HEK293 (cell line): ENCODE data around the gene CAV2.

Experiments
- CTCF ChIA-PET: fragments of 350-600 bp; formaldehyde crosslinking; extraction: SDS; loops from one replicate; lab custom pipeline; 2021; ENCODE audit warnings: antibody characterized with exemption; lab: Yijun Ruan, JAX
- POLR2A ChIA-PET: fragments of 300-600 bp; formaldehyde crosslinking; extraction: SDS; loops from one replicate; lab custom pipeline; 2020; ENCODE audit warnings: antibody characterized with exemption, inconsistent platforms; lab: Yijun Ruan, JAX
- H3K27ac ChIP-seq: fragments of 200-500 bp; sonication (Bioruptor generic); 2 replicates; pipeline ENCODE4 v1.5.1; 2014; ENCODE audit warnings: low read depth, low read length, control low read depth, inconsistent platforms; ENCODE audit errors: extremely low read depth
- H3K36me3 ChIP-seq, 2 experiments: fragments of 200-500 bp in 1 of 2; sonication (Bioruptor generic) in 1 of 2; 1 replicate in 1 of 2; 2 replicates in 1 of 2; pipeline ENCODE4 v1.5.1; 2014 to 2017; ENCODE audit warnings: inconsistent platforms in 2 of 2, low read length in 2 of 2; ENCODE audit not compliant: control insufficient read depth in 2 of 2, insufficient read depth in 1 of 2
- H3K4me1 ChIP-seq: fragments of 200-500 bp; sonication (Bioruptor generic); 2 replicates; pipeline ENCODE4 v1.5.1; 2014; ENCODE audit warnings: mild to moderate bottlenecking, low read length, inconsistent platforms; ENCODE audit not compliant: control insufficient read depth, insufficient read depth
- H3K4me3 ChIP-seq: 2 replicates; pipeline ENCODE4 v1.5.1; 2011; ENCODE audit warnings: low read depth, mild to moderate bottlenecking, control low read depth, low read length, moderate library complexity
- H3K9me3 ChIP-seq: fragments of 200-500 bp; sonication (Bioruptor generic); 2 replicates; pipeline ENCODE4 v1.5.1; 2014; ENCODE audit warnings: low read depth, low read length, inconsistent platforms; ENCODE audit not compliant: control insufficient read depth, insufficient read depth
- ATF2 ChIP-seq: fragments of 450-650 bp; formaldehyde crosslinking; IDR thresholded peaks from 2 replicates; pipeline ENCODE4 v1.5.1; 2016; ENCODE audit warnings: missing biosample characterization, missing genetic modification characterization, low read depth
- IKZF3 ChIP-seq: fragments of 450-650 bp; IDR thresholded peaks from 2 replicates; pipeline ENCODE4 v1.5.0; 2018; ENCODE audit warnings: missing biosample characterization, mild to moderate bottlenecking, missing genetic modification characterization, moderate library complexity
- PRDM6 ChIP-seq: fragments of 450-650 bp; formaldehyde crosslinking; IDR thresholded peaks from 2 replicates; pipeline ENCODE4 v1.5.1; 2017; ENCODE audit warnings: missing biosample characterization, missing genetic modification characterization
- SP3 ChIP-seq: fragments of 450-650 bp; formaldehyde crosslinking; IDR thresholded peaks from 2 replicates; pipeline ENCODE4 v1.5.1; 2016; ENCODE audit warnings: missing biosample characterization, missing genetic modification characterization
- ZBTB10 ChIP-seq: fragments of 450-650 bp; formaldehyde crosslinking; IDR thresholded peaks from 2 replicates; pipeline ENCODE4 v1.5.1; 2016; ENCODE audit warnings: missing biosample characterization, missing genetic modification characterization
- ZBTB11 ChIP-seq: fragments of 450-650 bp; formaldehyde crosslinking; conservative IDR thresholded peaks from 2 replicates; pipeline ENCODE4 v1.5.1; 2016; ENCODE audit warnings: low read depth, missing biosample characterization, missing genetic modification characterization
- ZBTB26 ChIP-seq: fragments of 450-650 bp; formaldehyde crosslinking; optimal IDR thresholded peaks from 2 replicates; pipeline ENCODE3; 2016; ENCODE audit warnings: missing biosample characterization, mild to moderate bottlenecking, missing genetic modification characterization
- ZNF146 ChIP-seq: fragments of 450-650 bp; formaldehyde crosslinking; IDR thresholded peaks from 2 replicates; pipeline ENCODE4 v1.5.1; 2016; ENCODE audit warnings: missing biosample characterization, missing genetic modification characterization
- ZNF169 ChIP-seq: fragments of 450-650 bp; formaldehyde crosslinking; IDR thresholded peaks from 2 replicates; pipeline ENCODE4 v1.5.1; 2016; ENCODE audit warnings: missing biosample characterization, missing genetic modification characterization
- ZNF18 ChIP-seq: fragments of 450-650 bp; formaldehyde crosslinking; IDR thresholded peaks from 2 replicates; pipeline ENCODE4 v1.5.1; 2016; ENCODE audit warnings: missing biosample characterization, missing genetic modification characterization
- ZNF2 ChIP-seq: fragments of 450-650 bp; formaldehyde crosslinking; IDR thresholded peaks from 2 replicates; pipeline ENCODE4 v1.5.1; 2016; ENCODE audit warnings: missing biosample characterization, missing genetic modification characterization
- ZNF26 ChIP-seq: fragments of 450-650 bp; formaldehyde crosslinking; IDR thresholded peaks from 2 replicates; pipeline ENCODE4 v1.5.1; 2016; ENCODE audit warnings: missing biosample characterization, missing genetic modification characterization
- ZNF394 ChIP-seq: fragments of 450-650 bp; formaldehyde crosslinking; IDR thresholded peaks from 2 replicates; pipeline ENCODE4 v1.5.1; 2016; ENCODE audit warnings: missing biosample characterization, missing genetic modification characterization, mild to moderate bottlenecking, moderate library complexity, borderline replicate concordance
- ZNF501 ChIP-seq: fragments of 450-650 bp; formaldehyde crosslinking; IDR thresholded peaks from 2 replicates; pipeline ENCODE4 v1.5.1; 2016; ENCODE audit warnings: missing biosample characterization, missing genetic modification characterization
- ZNF558 ChIP-seq: fragments of 450-650 bp; formaldehyde crosslinking; IDR thresholded peaks from 2 replicates; pipeline ENCODE4 v1.5.1; 2016; ENCODE audit warnings: missing biosample characterization, missing genetic modification characterization
- ZNF585B ChIP-seq: fragments of 450-650 bp; formaldehyde crosslinking; IDR thresholded peaks from 2 replicates; pipeline ENCODE4 v1.5.1; 2016; ENCODE audit warnings: missing biosample characterization, missing genetic modification characterization
- ZNF670 ChIP-seq: fragments of 450-650 bp; formaldehyde crosslinking; IDR thresholded peaks from 2 replicates; pipeline ENCODE4 v1.5.1; 2016; ENCODE audit warnings: missing biosample characterization, missing genetic modification characterization, low read depth

CAV2 gene

GRCh38 chr7:116510795-116511194 is 11.3 kb downstream of the CAV2 start:
- H3K9me3 ChIP-seq: no peaks in the 10 kb centered on the region
- CTCF ChIA-PET: interaction anchor here (0.8 to 0.9 kb wide), 2 partner anchors 13 to 72 kb away, joined by 3 to 5 read pairs; no protein-coding TSS in a partner anchor
- TF ChIP-seq ZNF670 (tag by site-specific recombination) (no peak), PRDM6 (tag by site-specific recombination) (peak; percentile 75), ZNF146 (tag by site-specific recombination) (no peak), ZNF558 (tag by site-specific recombination) (no peak), ZBTB26 (no peak)
- TF ChIP-seq, all 188 proteins: peak for 1
- POLR2A ChIA-PET: interaction anchor here (0.7 to 1.5 kb wide), 2 partner anchors 11 to 16 kb away, joined by 3 to 5 read pairs; partner anchors contain the start of gene CAV2
- H3K4me1 ChIP-seq: peaks cover 18% of the 10 kb centered on the region
- peaks cover 2 to 16% of the 10 kb centered on the region in 2 experiments for H3K36me3 ChIP-seq
- no peak overlapping the region for H3K4me3 ChIP-seq
- no peak overlapping the region for H3K27ac ChIP-seq

GRCh38 chr7:116511552-116512519 is 12.3 kb downstream of the CAV2 start:
- peak overlapping the region; percentile 19 for H3K4me3 ChIP-seq
- POLR2A ChIA-PET: interaction anchor here (0.7 to 1.5 kb wide), 3 partner anchors 12 to 15 kb away, joined by 3 to 5 read pairs (median 5); partner anchors contain the start of genes CAV1 and CAV2
- H3K27ac ChIP-seq: peak overlapping the region; percentile 48; the same call in 1 of the 2 replicates
- H3K4me1 ChIP-seq: peaks cover 18% of the 10 kb centered on the region
- H3K36me3 ChIP-seq: peaks cover 0 to 7% of the 10 kb centered on the region in 2 experiments; a peak in 2 of 3 replicates
- H3K9me3 ChIP-seq: no peaks in the 10 kb centered on the region
- CTCF ChIA-PET: no interaction called here
- TF ChIP-seq ZNF169 (tag by site-specific recombination) (no peak), ZBTB11 (tag by site-specific recombination) (no peak), ZNF585B (tag by site-specific recombination) (no peak), ZNF18 (tag by site-specific recombination) (no peak), ZNF2 (tag by site-specific recombination) (no peak), ZBTB10 (tag by site-specific recombination) (no peak), ZNF501 (peak; percentile 16), ATF2 (no peak), ZNF26 (tag by site-specific recombination) (no peak), ZNF394 (tag by site-specific recombination) (peak; percentile 29; the same call in 1 of the 2 replicates), IKZF3 (peak; percentile 52; the same call in 1 of the 2 replicates), SP3 (tag by site-specific recombination) (no peak)
